ENCODE measurements around the gene NIBAN1.
"Not testable (repeated sequence)": the region's sequence is repeated elsewhere in the genome, so short reads cannot be mapped to it uniquely, and the experiment has no call there.

The NIBAN1 gene

GRCh38 chr1:185010361-185010760 is 36.1 kb upstream of the NIBAN1 start:
- no peaks in the 10 kb centered on the region for H3K36me3 ChIP-seq
- no peak for DNase-seq
- no peaks in the 10 kb centered on the region for H3K27me3 ChIP-seq (ENCODE audit: insufficient read depth, low read depth, severe bottlenecking)
- H3K27ac ChIP-seq: no peak overlapping the region
- no peak overlapping the region for H3K4me3 ChIP-seq (ENCODE audit: low read depth, low read length)
- no peak for TF ChIP-seq CTCF (IDR thresholded peaks at IDR 0.05; ENCODE audit: low read depth, low read length)
- no peaks in the 10 kb centered on the region for H3K9me3 ChIP-seq (ENCODE audit: severe bottlenecking)

GRCh38 chr1:185008838-185009237 is 34.5 kb upstream of the NIBAN1 start:
- H3K27me3 ChIP-seq (ENCODE audit: insufficient read depth, low read depth, severe bottlenecking): no peaks in the 10 kb centered on the region
- no peak for DNase-seq
- TF ChIP-seq CTCF (IDR thresholded peaks at IDR 0.05; ENCODE audit: low read depth, low read length): no peak
- H3K9me3 ChIP-seq (ENCODE audit: severe bottlenecking): no peaks in the 10 kb centered on the region
- no peaks in the 10 kb centered on the region for H3K36me3 ChIP-seq
- H3K27ac ChIP-seq: no peak overlapping the region
- no peak overlapping the region for H3K4me3 ChIP-seq (ENCODE audit: low read depth, low read length)

- H3K4me3 ChIP-seq (ENCODE audit: low read depth, low read length); H3K27me3 ChIP-seq (ENCODE audit: insufficient read depth, low read depth, severe bottlenecking); DNase-seq; H3K9me3 ChIP-seq (ENCODE audit: severe bottlenecking); H3K27ac ChIP-seq; H3K36me3 ChIP-seq: not testable (repeated sequence)
These were observed 27.1 kb upstream of the NIBAN1 start for GRCh38 chr1:185001312-185001880.

- not testable (repeated sequence) for H3K4me3 ChIP-seq (ENCODE audit: low read depth, low read length); H3K27me3 ChIP-seq (ENCODE audit: insufficient read depth, low read depth, severe bottlenecking); DNase-seq; H3K27ac ChIP-seq; H3K36me3 ChIP-seq; H3K9me3 ChIP-seq (ENCODE audit: severe bottlenecking)
These were observed 25.7 kb upstream of the NIBAN1 start for GRCh38 chr1:184999974-185000373.

- Histone ChIP-seq H3K9me3 (ENCODE audit: severe bottlenecking) (no peaks in the 10 kb centered on the region), H3K27me3 (ENCODE audit: insufficient read depth, low read depth, severe bottlenecking) (no peaks in the 10 kb centered on the region), H3K27ac (no peak overlapping the region), H3K4me3 (ENCODE audit: low read depth, low read length) (no peak overlapping the region), H3K36me3 (no peaks in the 10 kb centered on the region)
- DNase-seq: no peak
- no peak for TF ChIP-seq CTCF (IDR thresholded peaks at IDR 0.05; ENCODE audit: low read depth, low read length)
These were observed 20.0 kb upstream of the NIBAN1 start for GRCh38 chr1:184994301-184994700.

GRCh38 chr1:184992271-184992670 is 18.0 kb upstream of the NIBAN1 start:
- Histone ChIP-seq H3K4me3 (ENCODE audit: low read depth, low read length) (no peak overlapping the region), H3K27ac (no peak overlapping the region), H3K36me3 (no peaks in the 10 kb centered on the region), H3K27me3 (ENCODE audit: insufficient read depth, low read depth, severe bottlenecking) (no peaks in the 10 kb centered on the region), H3K9me3 (ENCODE audit: severe bottlenecking) (no peaks in the 10 kb centered on the region)
- no peak for TF ChIP-seq CTCF (IDR thresholded peaks at IDR 0.05; ENCODE audit: low read depth, low read length)
- DNase-seq: no peak

- no peak for TF ChIP-seq CTCF (IDR thresholded peaks at IDR 0.05; ENCODE audit: low read depth, low read length)
- H3K4me3 ChIP-seq (ENCODE audit: low read depth, low read length): no peak overlapping the region
- H3K36me3 ChIP-seq: no peaks in the 10 kb centered on the region
- no peaks in the 10 kb centered on the region for H3K9me3 ChIP-seq (ENCODE audit: severe bottlenecking)
- peaks cover 5% of the 10 kb centered on the region for H3K27me3 ChIP-seq (ENCODE audit: insufficient read depth, low read depth, severe bottlenecking)
- no peak overlapping the region for H3K27ac ChIP-seq
- no peak for DNase-seq
These were observed 15.9 kb upstream of the NIBAN1 start for GRCh38 chr1:184990204-184990603.

Data from WERI-Rb-1 (cell line).